Neutrophil (primary cell): ENCODE measurements around the gene TRIM31.

Source experiments
- H3K27ac ChIP-seq: fragments of 200-600 bp; sonication (generic); 2 replicates; pipeline ENCODE4 v1.5.1; 2016; ENCODE audit warnings: mild to moderate bottlenecking, moderate library complexity
- H3K27me3 ChIP-seq: fragments of 200-600 bp; sonication (generic); 2 replicates; pipeline ENCODE4 v1.6.0; 2016; ENCODE audit warnings: mild to moderate bottlenecking
- H3K36me3 ChIP-seq: fragments of 200-600 bp; sonication (generic); 2 replicates; pipeline ENCODE4 v1.5.1; 2017
- H3K4me1 ChIP-seq, 2 experiments: fragments of 200-600 bp in 1 of 2; sonication (generic) in 1 of 2; 1 replicate in 1 of 2; 2 replicates in 1 of 2; pipeline versions ENCODE4 v1.5.1 to v1.6.1; 2013 to 2016; ENCODE audit warnings: low read depth in 1 of 2, low read length in 1 of 2, mild to moderate bottlenecking in 1 of 2, moderate library complexity in 1 of 2; ENCODE audit not compliant: control insufficient read depth in 1 of 2, insufficient read depth in 1 of 2
- H3K4me3 ChIP-seq, 2 experiments: fragments of 200-600 bp in 1 of 2; sonication (generic) in 1 of 2; 1 replicate in 1 of 2; 2 replicates in 1 of 2; pipeline ENCODE4 v1.5.1; 2013 to 2016; ENCODE audit warnings: low read depth in 1 of 2, low read length in 1 of 2, mild to moderate bottlenecking in 1 of 2, moderate library complexity in 1 of 2
- H3K9me3 ChIP-seq: fragments of 200-600 bp; sonication (generic); 2 replicates; pipeline ENCODE4 v1.5.1; 2016
- TF ChIP-seq, protein P1 (sequence below): fragments of 200-600 bp; sonication (generic); IDR thresholded peaks from 2 replicates; pipeline ENCODE4 v1.5.1; 2016; ENCODE audit warnings: antibody characterized with exemption

TRIM31 gene

DNA sequence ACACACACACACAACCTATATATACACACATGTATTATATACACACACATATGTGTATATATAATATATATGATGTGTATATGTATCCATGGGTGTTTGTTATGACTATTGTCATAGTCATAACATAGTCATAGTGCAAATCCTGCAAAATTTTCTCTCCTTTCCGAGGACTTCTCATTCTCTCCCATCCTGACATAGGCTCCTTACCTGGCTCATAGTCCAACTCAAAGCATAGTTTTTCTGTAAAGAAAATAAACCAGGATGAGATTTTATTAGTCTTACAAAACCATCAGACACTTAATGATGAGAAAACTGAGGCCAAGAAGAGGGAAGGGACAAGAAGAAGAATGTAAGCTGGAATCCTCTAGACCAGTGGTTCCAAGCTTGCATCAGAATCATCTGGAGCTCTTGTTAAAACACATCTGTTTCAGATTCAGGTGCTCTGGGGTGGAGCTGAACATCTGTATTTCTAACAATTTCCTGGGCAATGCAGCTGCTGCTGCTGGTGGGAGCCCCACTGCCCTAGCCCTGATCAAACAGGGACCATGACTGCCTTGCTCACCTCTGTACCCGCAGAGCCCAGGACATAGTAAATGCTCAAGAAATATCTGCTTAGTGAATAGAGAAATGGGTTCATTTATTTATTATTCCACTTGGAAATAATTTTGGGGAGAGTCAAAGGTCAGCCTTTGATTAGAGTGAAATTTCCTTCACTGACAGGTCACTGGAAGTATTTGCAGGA is 42.8 kb upstream of the TRIM31 start:
- TF ChIP-seq, protein P1, sequence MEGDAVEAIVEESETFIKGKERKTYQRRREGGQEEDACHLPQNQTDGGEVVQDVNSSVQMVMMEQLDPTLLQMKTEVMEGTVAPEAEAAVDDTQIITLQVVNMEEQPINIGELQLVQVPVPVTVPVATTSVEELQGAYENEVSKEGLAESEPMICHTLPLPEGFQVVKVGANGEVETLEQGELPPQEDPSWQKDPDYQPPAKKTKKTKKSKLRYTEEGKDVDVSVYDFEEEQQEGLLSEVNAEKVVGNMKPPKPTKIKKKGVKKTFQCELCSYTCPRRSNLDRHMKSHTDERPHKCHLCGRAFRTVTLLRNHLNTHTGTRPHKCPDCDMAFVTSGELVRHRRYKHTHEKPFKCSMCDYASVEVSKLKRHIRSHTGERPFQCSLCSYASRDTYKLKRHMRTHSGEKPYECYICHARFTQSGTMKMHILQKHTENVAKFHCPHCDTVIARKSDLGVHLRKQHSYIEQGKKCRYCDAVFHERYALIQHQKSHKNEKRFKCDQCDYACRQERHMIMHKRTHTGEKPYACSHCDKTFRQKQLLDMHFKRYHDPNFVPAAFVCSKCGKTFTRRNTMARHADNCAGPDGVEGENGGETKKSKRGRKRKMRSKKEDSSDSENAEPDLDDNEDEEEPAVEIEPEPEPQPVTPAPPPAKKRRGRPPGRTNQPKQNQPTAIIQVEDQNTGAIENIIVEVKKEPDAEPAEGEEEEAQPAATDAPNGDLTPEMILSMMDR = no peak
- Histone ChIP-seq H3K4me1 (peaks cover 19 to 34% of the 10 kb centered on the region in 2 experiments), H3K9me3 (no peaks in the 10 kb centered on the region), H3K27me3 (peaks cover 13% of the 10 kb centered on the region), H3K4me3 (no peak overlapping the region), H3K36me3 (no peaks in the 10 kb centered on the region), H3K27ac (no peak overlapping the region)

DNA sequence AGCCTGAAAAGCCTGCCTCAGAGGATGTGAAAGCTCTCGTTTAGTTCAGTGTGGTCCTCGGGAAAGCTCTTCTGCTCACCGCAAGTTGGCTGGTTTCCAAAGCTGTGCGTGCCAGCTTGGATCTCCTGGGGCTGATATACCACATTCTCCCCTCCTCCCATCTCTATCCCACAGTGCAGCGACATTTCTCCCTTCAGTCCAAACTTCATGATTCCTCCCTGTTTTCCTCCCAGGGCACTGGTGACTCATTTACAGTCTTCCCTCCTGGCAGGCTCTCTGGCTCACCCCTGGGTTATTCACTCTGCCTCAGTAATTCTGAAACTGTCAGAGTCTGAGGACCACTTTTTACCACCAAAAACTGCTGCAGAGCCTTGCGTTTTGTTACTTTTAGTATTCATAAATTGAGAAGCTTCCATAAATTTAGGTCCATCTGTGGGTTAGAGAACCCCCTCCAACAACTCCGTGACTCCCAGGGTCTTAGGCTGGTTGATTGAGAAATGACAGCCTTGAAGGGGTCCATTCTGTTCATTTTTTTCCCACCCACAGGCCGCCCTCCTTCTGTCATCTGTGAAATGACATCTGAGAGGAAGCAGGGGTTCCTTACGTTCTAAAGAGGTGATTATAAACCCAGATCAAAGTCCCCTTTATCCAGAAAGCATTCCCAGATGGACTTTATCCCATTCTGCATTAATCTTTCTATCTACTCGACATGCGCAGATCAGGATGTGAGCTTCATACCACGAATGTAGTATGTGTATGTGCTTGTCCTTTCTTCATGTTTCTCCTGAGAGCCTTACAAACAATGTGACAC is 42.0 kb upstream of the TRIM31 start:
- H3K27ac ChIP-seq = no peak overlapping the region
- peaks cover 19 to 34% of the 10 kb centered on the region in 2 experiments for H3K4me1 ChIP-seq
- peaks cover 13% of the 10 kb centered on the region for H3K27me3 ChIP-seq
- H3K4me3 ChIP-seq = no peak overlapping the region
- no peaks in the 10 kb centered on the region for H3K36me3 ChIP-seq
- H3K9me3 ChIP-seq = no peaks in the 10 kb centered on the region
- TF ChIP-seq, protein P1 = no peak

DNA sequence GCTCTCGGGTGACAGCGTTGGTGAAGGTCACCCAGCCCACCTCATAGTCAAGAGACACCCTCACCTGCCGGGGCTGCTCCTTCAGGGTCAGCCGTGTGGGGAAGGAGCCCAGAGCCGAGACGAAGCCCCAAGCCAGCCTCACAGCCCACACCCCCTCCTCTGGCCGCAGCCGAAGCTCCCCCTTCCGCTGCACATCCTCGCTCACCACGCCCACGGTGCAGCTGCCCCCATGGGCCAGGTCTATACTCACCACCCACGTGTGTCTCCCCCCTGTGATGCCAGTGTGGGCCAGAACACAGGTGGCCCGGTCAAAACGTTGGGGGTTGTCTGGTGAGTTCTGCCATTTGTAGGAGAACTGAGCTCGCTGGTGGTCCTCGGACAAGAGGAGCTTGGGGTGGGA is 41.2 kb upstream of the TRIM31 start:
- H3K9me3 ChIP-seq = no peaks in the 10 kb centered on the region
- no peak overlapping the region for H3K4me3 ChIP-seq
- H3K36me3 ChIP-seq = no peaks in the 10 kb centered on the region
- TF ChIP-seq, protein P1 = no peak
- peaks cover 19 to 34% of the 10 kb centered on the region in 2 experiments for H3K4me1 ChIP-seq
- H3K27me3 ChIP-seq = peaks cover 13% of the 10 kb centered on the region
- no peak overlapping the region for H3K27ac ChIP-seq

DNA sequence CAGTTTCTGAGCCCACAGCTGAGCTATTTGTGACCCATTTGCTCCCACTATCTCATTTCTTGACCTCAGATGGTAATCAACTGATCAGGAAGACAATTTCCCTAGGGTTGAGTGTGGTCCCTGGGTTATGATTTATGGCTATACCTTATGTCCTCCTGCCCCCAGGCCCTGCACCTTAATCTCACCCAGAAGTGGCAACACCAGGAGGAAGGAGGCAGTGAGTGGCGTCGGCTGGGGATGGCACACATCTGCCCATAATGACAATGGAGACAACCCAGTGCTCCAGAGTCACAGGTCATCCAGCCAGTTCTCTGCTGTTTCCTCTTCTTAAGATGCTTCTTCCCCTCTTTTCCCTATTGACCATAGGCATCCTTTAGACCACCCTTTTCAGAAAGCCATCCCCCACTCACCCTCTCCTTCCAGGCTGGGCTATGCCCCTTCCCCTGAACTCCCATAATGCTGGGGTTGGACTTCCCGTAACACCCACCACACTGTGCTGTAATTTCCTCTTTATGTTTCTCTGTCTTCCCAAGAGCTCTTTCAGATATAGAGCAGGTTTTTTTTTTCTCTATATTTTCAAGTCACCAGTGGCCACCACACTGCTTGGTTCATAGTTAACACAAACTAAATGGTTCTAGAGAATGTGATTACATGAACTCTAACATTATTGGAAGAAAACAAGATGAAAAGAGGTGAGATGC is 40.2 kb upstream of the TRIM31 start:
- Histone ChIP-seq H3K27me3 (peaks cover 7% of the 10 kb centered on the region), H3K36me3 (no peaks in the 10 kb centered on the region), H3K9me3 (no peaks in the 10 kb centered on the region), H3K4me1 (peaks cover 19 to 34% of the 10 kb centered on the region in 2 experiments), H3K27ac (no peak overlapping the region), H3K4me3 (no peak overlapping the region)
- TF ChIP-seq, protein P1 = no peak

DNA sequence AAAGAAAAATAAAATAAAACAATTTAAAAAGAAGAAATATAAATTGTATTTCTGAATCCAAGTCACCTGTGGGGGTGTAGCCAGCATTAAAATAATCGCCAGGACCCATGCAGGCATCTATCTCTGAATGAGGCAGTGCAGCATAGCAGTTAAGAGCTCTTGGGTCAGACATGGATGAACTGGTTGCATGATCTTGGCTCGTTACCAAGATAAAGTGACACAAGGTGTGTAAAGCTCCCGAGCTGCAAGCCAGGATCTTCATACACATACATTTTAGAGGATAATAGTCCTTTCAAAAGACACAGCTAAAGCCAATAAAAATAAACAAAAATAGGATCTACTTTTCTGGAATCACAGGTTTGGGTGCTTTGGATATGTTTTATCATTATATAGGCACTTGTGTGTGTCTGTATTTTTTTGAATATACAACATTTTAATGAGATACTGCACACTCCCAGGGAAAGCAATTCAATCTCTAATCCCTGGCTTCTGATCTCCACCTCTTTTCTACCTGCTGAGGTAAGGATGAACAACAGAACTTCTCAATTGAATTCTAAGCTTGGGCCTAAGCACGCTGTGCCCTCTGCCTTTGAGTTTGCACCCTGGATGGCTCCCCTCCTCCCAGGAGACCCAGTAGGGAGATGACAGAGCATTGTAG is 39.3 kb upstream of the TRIM31 start:
- Histone ChIP-seq H3K27ac (no peak overlapping the region), H3K4me1 (peaks cover 19 to 34% of the 10 kb centered on the region in 2 experiments), H3K36me3 (no peaks in the 10 kb centered on the region), H3K9me3 (no peaks in the 10 kb centered on the region), H3K4me3 (no peak overlapping the region), H3K27me3 (peaks cover 7% of the 10 kb centered on the region)
- TF ChIP-seq, protein P1 = no peak
